ENCODE results near the gene CGREF1. TPM values are rescaled to one million over a fixed set of nuclear protein-coding genes. Genes with fewer than 3 reads are reported as not detected.

CGREF1 gene
- total and polyA plus RNA-seq, 2 donors (not counting 1 experiment from before 2014, with no cell fraction given): not detected

DNA sequence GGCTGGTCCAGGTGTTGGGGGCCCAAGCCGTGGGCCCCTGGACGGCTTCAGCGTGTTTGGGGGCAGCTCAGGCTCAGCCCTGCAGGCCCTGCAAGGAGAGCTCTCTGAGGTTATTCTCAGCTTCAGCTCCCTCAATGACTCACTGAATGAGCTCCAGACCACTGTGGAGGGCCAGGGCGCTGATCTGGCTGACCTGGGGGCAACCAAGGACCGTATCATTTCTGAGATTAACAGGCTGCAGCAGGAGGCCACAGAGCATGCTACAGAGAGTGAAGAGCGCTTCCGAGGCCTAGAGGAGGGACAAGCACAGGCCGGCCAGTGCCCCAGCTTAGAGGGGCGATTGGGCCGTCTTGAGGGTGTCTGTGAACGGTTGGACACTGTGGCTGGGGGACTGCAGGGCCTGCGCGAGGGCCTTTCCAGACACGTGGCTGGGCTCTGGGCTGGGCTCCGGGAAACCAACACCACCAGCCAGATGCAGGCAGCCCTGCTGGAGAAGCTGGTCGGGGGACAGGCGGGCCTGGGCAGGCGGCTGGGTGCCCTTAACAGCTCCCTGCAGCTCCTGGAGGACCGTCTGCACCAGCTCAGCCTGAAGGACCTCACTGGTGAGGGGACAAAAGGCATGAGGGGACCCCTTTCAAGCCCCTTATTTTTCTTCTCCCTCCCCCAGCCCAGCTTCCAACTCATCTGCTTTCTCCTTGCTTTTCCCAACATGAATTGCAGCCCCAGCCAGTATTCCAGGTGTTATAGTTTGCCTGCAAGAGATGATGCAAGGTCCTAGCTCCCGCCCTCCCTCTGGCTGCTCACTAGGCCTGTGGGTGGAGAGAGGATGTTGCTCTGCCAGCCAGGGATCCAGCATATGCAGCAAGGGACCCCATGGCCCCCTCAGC lies 35.3 kb downstream of the CGREF1 start:
- peaks cover 4% of the 10 kb centered on the region for H3K79me2 ChIP-seq (ENCODE audit: control insufficient read depth, insufficient read depth, low read length)
- H3K27ac ChIP-seq (ENCODE audit: low read length in 2 of 2): no peak overlapping the region
- no peaks in the 10 kb centered on the region for H3K27me3 Mint-ChIP-seq
- peaks cover 28% of the 10 kb centered on the region for H3K4me1 Mint-ChIP-seq
- H3K36me3 ChIP-seq (replicated peaks in 1 of 2; ENCODE audit: control extremely low read depth in 1 of 2, control insufficient read depth in 1 of 2, extremely low read depth in 1 of 2, insufficient read depth in 2 of 2, low read length in 1 of 2): no peaks in the 10 kb centered on the region
- DNase-seq (no peak), ATAC-seq (ENCODE audit: low read depth) (no peak)
- POLR2A ChIA-PET: interaction anchor here (2.7 kb wide), 1 partner anchor 32 kb away, joined by 15 read pairs; the partner anchor contains the start of gene AGBL5
- intact Hi-C loops (cut with micrococcal nuclease): loop anchor here (10.0 kb wide), 2 partner anchors 299 to 1791 kb away; partner anchors contain the start of genes CENPA and TRMT61B
- H3K27me3 ChIP-seq (replicated peaks in 1 of 4; ENCODE audit: control extremely low read depth in 1 of 4, control insufficient read depth in 3 of 4, insufficient read depth in 4 of 4, low read length in 3 of 4): peaks cover 0 to 11% (median 4%) of the 10 kb centered on the region in 4 experiments
- TF ChIP-seq, protein P1, sequence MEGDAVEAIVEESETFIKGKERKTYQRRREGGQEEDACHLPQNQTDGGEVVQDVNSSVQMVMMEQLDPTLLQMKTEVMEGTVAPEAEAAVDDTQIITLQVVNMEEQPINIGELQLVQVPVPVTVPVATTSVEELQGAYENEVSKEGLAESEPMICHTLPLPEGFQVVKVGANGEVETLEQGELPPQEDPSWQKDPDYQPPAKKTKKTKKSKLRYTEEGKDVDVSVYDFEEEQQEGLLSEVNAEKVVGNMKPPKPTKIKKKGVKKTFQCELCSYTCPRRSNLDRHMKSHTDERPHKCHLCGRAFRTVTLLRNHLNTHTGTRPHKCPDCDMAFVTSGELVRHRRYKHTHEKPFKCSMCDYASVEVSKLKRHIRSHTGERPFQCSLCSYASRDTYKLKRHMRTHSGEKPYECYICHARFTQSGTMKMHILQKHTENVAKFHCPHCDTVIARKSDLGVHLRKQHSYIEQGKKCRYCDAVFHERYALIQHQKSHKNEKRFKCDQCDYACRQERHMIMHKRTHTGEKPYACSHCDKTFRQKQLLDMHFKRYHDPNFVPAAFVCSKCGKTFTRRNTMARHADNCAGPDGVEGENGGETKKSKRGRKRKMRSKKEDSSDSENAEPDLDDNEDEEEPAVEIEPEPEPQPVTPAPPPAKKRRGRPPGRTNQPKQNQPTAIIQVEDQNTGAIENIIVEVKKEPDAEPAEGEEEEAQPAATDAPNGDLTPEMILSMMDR (IDR thresholded peaks at IDR 0.05): no peak
- no peak for TF ChIP-seq EZH2 (IDR thresholded peaks at IDR 0.05; ENCODE audit: borderline replicate concordance, insufficient read depth, low read depth, low read length, poor library complexity, severe bottlenecking)
- no peak overlapping the region for H3K4me3 Mint-ChIP-seq
- no peak overlapping the region for H3K4me3 ChIP-seq (ENCODE audit: control extremely low read depth in 1 of 5, extremely low read depth in 1 of 5, insufficient read depth in 1 of 5, low read depth in 2 of 5, low read length in 4 of 5)
- H2AFZ ChIP-seq (ENCODE audit: insufficient read depth, low read depth, low read length, poor library complexity, severe bottlenecking): no peak overlapping the region
- peak overlapping the region; percentile 46 for H3K27ac Mint-ChIP-seq
- CTCF ChIA-PET: interaction anchor here (1.0 to 4.7 kb wide), 3 partner anchors 34 to 196 kb away, joined by 3 to 27 read pairs (median 3); partner anchors contain the start of gene AGBL5
- H3K9ac ChIP-seq (ENCODE audit: low read length): no peak overlapping the region
- WGBS (ENCODE audit: insufficient coverage): 96% methylated on average over 19 of the region's 20 CpGs
- H3K4me1 ChIP-seq (ENCODE audit: control insufficient read depth in 2 of 2, insufficient read depth in 2 of 2, low read length in 2 of 2): peaks cover 26 to 42% of the 10 kb centered on the region in 2 donors
- no peaks in the 10 kb centered on the region for H4K20me1 ChIP-seq (ENCODE audit: control insufficient read depth, insufficient read depth, low read length, poor library complexity, severe bottlenecking)
- no peaks in the 10 kb centered on the region for H3K9me3 ChIP-seq (ENCODE audit: control extremely low read depth in 1 of 3, control insufficient read depth in 2 of 3, insufficient read depth in 1 of 3, low read length in 2 of 3)
- H3K9me3 Mint-ChIP-seq (ENCODE audit: insufficient read depth): no peaks in the 10 kb centered on the region
- no peak overlapping the region for H3K4me2 ChIP-seq (replicated peaks; ENCODE audit: low read depth, low read length, poor library complexity, severe bottlenecking)
